GM18861 (cell line): ENCODE results near the gene SEMA3B.

Source experiments
- ATAC-seq: cut with Tn5 transposase; IDR thresholded peaks from one replicate; pipeline ENCODE4 v1.9.1; 2021; ENCODE audit not compliant: unreplicated experiment

Gene SEMA3B

GRCh38 chr3:50292159-50293078 lies 23.5 kb downstream of the SEMA3B start, which contains the start of gene IFRD2:
IFRD2 (minus strand) TSS chr3:50292429; CDS start chr3:50292274, 155 bp downstream.
- peak; percentile 93 for ATAC-seq

GRCh38 chr3:50293079-50293801 lies 24.3 kb downstream of the SEMA3B start:
- no peak for ATAC-seq

GRCh38 chr3:50294089-50294488 lies 25.1 kb downstream of the SEMA3B start:
- ATAC-seq, result no peak

- ATAC-seq, result no peak
Measured at GRCh38 chr3:50294492-50295403, 25.8 kb downstream of the SEMA3B start.

GRCh38 chr3:50295553-50296431 lies 26.8 kb downstream of the SEMA3B start:
- no peak for ATAC-seq

- no peak for ATAC-seq
Measured at GRCh38 chr3:50296721-50297383, 27.9 kb downstream of the SEMA3B start.

GRCh38 chr3:50297384-50297775 lies 28.4 kb downstream of the SEMA3B start:
- no peak for ATAC-seq

- no peak for ATAC-seq
Measured at GRCh38 chr3:50297896-50298725, 29.2 kb downstream of the SEMA3B start.

- peak; percentile 71 for ATAC-seq
Measured at GRCh38 chr3:50298836-50299637, 30.1 kb downstream of the SEMA3B start, which contains the start of the genes HYAL3 and NAA80. HYAL3 (minus strand) TSS chr3:50299405; CDS start chr3:50295602, 3,803 bp downstream. NAA80 (minus strand) TSS chr3:50299405; CDS start chr3:50297463, 1,942 bp downstream.

GRCh38 chr3:50299638-50299928 lies 30.6 kb downstream of the SEMA3B start:
- no peak for ATAC-seq

GRCh38 chr3:50299929-50300680 lies 31.2 kb downstream of the SEMA3B start:
- no peak for ATAC-seq

- ATAC-seq, result no peak
Measured at GRCh38 chr3:50300681-50301254, 31.8 kb downstream of the SEMA3B start.

GRCh38 chr3:50302095-50303012 lies 33.4 kb downstream of the SEMA3B start:
- ATAC-seq, result no peak

- no peak for ATAC-seq
Measured at GRCh38 chr3:50303013-50303815, 34.3 kb downstream of the SEMA3B start, which contains the start of gene HYAL1. HYAL1 (minus strand) TSS chr3:50303574; CDS start chr3:50302956, 618 bp downstream.

- ATAC-seq, result no peak
Measured at GRCh38 chr3:50304601-50305000, 35.7 kb downstream of the SEMA3B start.
